Activated naive CD4-positive, alpha-beta T cell treated with Interleukin-2 at 50 U/mL for 16 hours (primary cell): Measurements from ENCODE around the gene ACTN1.

Source experiments
- DNase-seq: peaks from one replicate; pipeline ENCODE4 v3.0.0-alpha.2; 2020

ACTN1 gene

DNA sequence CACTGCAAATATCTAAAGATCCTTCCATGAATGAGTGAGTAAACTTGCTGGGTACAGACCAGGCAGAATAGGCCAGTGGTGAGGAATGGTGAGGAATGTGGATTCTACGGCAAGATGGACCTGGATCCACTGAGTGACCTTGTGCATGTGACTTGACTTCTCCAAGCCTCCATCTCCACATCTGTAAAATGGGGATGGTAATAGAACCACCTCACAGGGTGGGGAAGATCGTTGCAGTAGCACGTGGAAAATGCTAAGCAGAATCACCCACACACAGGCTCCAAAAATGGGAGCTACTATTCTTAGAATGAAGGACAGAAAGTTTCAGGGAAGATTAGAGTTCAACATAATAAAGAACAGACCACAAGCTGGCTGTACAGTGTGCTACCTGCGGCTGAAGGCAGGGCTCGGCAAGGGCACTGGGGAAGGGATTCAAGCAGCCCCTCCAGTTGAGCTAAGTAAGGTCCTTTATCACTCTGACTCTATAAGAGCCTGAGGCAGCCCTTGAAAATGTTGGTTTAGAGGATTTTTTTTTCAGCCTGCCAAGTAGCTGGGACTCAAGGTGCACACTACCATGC, 47.5 kb downstream of the ACTN1 start:
- DNase-seq: no peak

DNA sequence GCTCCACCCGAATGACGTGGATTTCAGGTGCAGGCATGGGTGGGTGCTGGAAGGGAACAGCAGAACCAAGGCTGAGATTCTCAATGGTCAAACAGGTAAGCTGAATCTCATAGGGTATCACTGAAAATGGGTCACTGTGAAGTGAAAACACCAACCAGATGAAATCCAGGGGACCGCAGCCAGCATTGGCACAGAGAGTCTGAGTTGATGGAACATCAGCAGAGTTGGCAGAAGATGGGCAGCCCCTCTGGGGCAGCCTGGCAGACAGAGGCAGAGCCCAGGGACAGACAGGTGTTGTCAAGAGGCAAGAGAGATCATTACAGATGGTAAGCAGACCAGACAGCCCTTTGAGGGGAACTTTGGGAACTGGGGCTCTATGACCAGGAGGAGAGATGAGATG, 48.0 kb downstream of the ACTN1 start:
- no peak for DNase-seq

DNA sequence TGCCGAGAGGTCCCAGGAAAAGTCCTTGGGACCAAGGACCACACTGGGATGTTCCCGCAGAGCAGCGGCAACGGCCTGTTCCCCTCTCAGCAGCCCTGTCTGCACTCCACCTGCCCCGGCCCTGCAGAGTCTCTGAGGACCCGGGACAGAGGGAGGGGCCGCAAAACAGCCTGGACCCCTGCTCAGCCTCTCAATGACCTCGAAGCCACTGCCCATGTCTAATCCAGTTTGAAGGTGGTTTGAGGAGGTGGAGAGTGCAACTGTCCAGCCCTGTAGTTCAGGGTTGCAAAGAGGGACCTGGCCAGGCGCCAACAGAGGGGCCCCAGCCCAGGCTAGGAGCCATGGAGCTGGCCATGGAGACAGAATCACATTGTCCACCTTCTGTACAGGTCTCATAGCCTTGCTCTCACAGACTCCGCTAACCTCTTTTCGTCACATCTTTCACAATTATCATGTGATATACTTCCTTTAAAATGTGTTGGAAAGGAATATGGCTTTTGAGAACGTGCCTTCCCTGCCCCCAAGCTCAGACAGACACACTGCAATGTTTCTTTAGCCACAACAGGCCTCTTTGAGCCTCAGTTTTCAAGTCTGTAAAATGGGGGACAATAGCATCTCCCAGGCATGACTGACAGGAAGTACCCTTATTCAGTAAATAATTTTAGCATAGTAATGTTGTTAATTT, 49.3 kb downstream of the ACTN1 start:
- no peak for DNase-seq

DNA sequence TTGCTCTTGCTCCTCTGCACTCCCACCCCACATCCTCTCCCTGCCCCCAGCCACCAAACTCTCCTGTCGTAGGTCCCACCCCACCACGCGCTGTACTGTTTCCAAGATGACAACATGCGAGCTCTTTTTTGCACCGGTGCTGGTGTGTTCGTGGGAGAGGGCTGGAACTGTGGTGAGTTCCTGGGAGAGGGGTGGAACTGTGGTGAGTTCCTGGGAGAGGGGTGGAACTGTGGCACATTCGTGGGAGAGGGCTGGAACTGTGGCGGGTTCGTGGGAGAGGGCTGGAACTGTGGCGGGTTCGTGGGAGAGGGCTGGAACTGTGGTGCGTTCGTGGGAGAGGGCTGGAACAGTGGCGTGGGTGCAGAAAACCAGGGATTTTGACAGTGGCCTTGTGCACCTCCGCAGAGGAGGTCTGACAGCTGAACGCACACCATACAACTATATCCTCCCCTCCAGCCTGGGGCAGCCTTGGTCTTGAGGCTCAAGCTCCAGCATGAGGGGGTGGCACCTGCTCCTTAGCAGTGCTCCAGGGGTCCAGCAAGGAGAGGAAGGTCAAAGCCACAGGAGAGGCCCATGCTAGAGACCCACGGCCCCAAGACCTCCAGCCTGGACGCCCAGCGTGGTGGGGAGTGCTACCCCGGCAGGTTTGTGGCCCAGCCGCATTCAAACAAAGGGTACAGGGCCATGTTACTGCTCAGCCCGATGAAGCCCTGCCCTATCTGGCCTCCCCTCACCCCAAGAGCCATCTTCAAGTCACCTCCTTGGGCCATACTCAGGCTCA, 50.1 kb downstream of the ACTN1 start:
- no peak for DNase-seq

DNA sequence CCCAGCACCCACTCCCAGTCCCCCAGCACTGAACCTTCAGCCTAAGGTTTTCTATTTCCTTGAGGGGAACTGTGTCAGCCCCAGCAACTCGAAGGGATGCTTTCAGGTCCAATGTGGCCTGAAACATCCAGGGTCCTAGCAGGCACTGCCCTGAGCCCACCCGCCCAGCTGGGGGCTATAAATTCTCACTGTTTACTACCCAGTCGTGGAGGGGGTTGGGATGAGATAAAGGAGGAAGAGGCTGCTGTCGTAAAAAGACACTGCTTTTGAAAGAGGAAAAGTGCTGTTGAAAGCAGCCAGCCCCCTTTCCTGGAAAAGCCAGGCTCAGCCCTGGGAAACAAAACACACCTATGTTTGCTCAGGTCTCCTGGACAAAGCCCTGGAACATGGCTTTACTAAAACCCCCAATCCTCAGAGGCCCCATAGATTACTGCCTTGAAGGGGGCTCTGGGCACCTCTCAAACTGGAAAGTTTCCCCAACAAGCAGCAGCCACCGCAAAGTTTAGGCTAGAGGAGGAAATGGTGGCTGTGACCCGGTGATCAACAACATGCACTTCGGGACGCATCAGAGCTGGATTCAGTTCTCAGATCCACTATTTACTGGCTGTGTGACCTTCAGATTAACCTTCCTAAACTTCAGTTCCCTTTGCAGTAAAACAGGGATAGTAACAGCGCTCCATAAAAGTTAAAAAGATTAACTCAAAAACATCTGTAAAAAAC, 51.0 kb downstream of the ACTN1 start:
- no peak for DNase-seq

DNA sequence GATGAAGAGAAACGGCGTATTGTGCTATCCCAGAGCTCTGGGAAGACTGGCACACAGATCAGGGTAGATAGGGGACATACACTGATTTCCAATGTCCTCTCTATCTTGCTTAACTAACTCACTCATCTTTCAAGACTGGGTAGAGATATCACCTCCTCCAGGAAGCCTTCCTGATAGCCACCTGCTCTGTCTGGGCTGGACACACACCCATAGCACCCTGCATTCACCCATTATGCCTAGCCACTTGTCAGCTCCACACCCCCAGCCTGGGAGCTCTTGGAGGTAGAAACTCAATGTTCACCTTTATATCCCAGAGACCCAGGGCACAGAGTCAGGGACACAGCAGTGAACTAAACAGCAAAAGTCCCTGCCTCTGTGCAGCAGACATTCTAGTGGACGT, 52.0 kb downstream of the ACTN1 start:
- no peak for DNase-seq

DNA sequence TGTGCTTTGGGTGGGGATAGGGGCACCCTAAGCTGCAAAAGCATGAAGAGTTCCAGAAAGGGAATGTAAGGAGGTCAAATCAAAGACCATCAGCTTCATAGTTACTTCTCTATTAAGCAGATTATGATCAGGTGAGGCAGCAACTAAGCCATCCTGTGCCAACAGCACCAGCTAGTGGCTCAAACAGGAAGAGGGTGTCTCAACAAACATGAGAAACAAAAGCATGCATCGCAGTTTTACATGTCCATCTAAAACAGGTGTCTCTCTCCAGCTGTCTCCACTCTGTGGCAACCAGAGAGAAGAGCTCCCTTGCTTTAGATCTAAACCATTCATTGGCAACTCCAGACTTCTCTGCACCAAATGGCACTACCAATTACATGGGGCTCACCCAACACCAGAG, 52.9 kb downstream of the ACTN1 start:
- no peak for DNase-seq

DNA sequence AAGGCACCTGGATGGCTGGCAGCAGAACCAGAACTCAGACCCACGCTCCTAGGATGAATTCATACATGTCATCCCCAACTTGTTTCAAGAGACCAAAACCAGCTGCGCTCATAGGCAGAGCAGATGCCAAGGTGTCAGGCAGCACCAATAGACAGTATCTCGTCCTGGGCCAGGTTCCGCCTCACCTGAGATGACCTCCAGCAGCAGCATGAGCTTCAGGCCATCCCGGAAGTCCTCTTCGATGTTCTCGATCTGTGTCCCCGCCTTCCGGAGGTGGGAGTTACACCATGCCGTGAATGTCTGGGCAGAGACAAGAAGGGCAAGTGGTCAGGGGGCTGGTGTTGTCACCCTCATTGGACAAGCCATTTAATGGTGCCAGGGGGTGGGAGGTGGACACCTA, 53.7 kb downstream of the ACTN1 start:
- no peak for DNase-seq

DNA sequence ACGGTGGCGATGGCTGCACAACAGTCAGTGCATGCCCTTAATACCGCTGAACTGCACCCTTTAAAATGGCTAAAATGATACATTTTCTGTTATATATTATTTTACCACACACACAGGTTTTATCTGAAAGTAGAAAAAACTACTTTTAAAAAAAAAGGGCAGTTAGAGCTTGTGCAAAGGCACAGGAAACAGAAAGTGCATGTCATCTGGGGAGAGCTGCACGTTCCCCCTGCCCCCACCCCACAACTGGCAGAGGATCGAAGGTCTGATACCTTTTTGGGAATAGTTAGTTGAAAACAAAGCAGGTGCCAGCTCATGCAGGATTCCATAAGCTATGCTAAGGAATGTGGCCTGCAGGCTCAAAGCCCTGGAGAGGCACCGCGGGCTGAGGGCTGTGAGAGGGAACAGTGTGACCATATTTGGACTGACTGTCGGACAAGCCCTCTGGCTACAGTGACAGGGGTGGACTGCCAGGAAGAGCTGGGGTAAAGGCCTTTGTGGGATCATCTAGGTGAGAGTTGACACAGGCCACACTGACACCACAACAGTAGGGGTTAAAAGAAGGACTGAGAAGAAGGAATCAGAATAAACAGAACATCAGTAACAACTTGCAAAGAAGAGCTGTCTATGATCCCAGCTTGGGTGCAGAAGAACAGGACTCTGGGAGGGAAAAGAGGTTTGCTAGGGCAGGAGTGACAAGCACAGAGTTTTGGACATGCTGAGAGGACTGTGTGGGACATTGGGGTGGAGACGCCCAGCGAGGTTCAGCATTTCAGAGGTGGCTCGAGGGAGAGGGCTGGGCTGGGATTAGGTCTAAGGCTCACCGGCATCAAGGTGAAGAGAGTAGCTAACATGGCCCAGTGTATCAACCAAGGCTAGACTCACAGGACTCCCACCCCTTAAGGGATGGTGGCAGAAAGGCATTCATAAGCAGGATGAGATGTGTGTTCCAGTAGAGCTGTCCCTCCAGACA, 54.6 kb downstream of the ACTN1 start:
- DNase-seq: no peak

DNA sequence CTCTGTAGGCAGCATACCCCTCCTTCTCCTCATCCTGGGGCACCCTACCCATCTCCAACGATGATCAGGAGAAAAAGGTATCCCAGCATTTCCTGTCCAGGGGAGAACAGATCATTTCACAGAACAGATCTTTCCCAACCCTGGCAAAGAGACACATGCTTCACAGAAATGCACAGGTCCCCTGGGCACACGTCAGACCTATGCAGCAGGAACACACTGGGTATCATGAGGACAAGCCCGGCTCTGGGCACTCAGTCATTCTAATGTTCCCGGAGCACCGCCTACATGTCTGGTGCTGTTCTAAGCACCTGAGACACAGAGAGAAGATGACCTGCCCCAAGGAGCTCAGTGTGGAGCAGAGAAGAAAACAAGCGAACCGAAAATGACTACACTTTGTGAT, 56.2 kb downstream of the ACTN1 start:
- DNase-seq: no peak

DNA sequence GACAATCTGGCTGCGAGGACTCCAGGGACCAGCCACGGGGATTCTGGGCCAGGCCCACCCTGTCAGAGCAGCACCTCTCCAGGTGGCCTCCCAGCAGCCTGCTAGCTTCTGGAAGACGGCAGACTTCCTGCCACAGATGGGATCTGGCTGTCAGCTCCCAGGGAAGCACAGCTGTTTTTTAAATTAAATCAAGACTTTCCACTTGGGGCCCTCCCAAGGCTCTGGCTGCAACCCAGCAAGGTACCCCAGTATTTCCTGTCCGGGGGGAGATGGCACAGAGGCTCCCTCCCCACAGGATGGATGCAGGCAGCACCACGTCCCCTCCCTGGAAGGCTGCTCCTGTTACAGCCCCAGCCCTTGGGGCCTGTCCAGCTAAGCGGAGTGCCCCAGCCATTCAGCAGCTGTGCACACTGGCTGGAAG, 56.9 kb downstream of the ACTN1 start:
- DNase-seq: no peak

DNA sequence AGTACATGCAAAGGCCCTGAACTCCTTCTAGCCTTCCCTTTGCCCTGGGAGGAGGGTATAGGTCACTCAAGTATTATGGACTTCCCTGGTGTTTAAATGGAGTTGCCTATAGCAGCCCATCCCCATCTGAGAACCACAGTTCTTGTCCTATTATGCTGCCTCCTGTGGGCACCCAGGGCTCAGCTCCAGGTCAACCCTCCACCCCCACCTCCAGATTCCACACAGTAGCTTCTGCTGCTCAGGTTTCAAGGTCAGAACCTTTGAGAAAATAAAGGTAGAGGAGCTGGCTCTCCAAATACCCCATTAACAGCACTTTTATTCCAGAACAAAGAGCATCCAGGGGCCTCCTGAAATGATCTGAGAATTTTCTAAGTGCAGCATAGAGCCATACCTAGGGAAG, 57.4 kb downstream of the ACTN1 start:
- DNase-seq: no peak

DNA sequence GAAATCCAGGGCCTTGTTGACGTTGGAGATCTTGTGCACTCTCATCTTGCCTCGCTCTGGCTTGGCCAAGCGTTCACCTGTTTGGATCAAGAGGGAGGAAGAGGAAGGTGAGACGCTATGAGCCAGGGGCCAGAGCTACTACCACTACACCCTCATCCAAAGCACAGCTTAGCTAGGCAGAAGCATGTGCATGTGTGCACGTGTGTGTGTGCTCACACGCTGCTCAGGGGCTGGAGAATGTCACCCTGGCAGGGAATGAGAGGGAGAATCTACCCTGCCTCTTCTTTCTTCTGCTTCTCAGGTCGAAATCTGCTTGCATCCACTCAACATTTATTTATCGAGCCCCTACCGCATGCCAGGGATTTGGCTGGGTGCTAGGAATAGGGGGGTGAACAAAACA, 58.1 kb downstream of the ACTN1 start:
- no peak for DNase-seq

DNA sequence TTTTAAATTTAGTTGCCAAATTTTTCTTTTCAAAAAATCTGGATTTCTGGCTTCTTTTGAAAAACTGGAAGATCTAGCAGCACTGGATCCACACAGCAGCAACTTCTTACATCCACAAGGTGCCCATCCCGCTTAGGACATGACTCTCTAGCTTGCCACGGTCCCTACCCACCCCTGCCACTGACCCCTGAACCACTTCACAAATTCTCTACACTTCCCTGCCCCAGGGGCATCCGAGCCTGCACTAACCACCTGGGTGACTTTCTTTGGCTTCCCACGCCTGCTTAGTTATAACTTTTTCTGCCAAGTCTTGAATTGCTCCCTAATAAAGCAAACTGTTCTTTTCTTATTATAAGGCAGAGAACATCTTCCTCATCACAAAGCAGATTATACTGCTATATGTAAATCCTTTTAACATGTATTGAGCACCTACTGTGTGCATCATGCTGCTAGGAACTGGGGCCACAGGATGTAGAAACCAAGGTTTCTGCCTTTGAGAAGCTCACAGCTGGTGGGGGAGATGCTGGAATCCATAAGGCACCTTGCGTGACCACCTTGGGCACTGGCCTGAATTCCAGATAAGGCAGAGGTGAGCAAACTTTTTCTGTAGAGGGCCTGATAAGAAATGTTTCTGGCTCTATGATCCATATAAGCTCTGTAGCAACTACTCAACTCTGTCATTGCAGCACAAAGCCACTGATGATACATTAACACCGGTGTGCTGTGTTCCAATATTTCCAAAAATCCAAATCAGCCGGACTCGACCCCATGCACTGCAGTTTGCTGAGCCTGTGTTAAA, 59.8 kb downstream of the ACTN1 start:
- no peak for DNase-seq

DNA sequence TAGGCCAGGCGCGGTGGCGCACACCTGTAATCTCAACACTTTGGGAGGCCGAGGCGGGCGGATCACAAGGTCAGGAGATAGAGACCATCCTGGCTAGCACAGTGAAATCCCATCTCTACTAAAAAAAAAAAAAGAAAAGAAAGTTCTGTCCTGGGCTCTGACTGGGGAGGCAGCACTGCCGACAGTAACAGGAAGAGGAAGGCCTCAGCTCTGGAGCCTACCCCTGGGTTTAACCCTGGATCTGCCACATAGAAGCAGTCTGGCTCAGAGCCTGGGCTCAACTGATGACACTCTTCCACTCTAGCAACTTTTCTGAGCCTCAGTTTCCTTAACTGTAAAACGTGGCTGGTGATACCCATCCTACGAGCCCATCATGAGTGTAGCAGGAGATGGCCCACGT, 60.5 kb downstream of the ACTN1 start:
- no peak for DNase-seq

DNA sequence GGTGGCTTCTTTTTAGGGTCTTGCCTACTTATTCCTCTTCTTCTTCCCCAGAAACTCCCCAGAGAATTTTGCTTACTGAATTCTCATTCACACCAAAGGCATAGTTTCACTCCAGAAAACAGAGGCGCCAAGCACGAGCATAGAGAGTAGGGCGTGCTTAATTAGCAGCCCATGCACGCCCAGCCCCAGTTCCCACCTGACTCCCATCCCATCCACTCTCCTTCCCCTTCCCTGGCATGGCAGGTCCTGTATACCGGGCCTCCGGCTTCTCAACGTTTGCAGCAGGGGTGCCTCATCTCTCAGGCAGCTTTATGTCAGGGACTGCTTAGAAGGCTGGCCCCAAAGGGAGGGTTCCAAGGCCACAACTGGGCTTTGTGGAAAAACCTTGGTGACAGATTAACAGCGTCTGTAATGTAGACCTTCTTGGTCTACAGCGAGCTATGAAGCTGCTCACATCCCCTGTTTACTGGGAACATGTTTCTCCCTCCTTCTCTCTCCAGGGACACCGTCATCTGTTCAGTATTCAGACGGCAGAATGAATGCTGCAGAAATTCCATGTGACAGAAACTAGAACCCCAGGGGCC, 62.7 kb downstream of the ACTN1 start:
- no peak for DNase-seq

DNA sequence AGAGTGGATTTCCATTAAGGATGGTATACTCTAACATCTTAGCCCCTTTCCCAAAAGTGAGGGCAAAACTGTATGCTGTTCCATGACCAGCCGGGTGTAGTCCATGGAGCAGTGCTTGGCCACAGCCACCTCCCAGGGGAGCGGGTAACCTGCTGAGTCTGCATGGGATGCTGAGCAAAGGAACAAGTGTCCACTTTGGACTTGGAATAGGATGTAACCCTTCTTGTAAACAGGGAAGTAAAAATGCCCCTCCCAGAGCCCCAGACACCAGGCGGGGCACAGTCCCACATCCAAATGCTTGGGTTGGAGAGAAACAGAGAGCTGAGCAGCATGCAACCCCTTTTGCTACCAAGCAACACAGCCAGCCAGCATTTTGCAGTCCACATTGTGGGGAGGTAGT, 65.6 kb downstream of the ACTN1 start:
- no peak for DNase-seq

DNA sequence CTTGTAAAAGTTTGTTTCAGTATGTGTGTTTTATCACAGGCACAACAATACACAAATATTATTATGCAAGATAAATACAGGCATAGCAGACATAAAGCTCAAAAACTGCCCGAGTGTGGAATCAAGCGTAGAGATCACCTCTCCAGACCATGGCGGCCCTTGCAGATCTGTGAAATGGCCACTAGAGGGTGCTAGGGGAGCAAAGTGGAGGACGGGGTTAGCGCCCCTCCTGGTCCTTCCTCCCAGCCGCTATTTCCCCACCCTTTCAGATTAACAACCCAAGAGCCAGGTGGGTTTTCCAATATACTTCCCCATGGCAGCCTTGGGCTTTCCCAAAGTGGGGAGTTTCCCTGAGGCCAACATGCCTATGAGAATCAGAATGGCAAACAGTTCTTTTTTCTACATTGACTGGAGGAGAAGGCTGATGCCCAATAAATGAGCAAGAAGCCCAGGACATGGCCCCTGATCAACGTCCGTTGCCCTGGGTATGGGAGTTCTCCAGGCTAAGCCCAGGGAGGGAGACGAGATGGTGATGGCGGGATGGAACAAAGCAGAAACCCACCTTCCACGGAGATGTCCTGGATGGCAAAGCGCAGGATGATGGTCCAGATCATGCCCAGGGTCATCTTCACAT, 67.4 kb downstream of the ACTN1 start:
- peak; percentile 76 for DNase-seq

DNA sequence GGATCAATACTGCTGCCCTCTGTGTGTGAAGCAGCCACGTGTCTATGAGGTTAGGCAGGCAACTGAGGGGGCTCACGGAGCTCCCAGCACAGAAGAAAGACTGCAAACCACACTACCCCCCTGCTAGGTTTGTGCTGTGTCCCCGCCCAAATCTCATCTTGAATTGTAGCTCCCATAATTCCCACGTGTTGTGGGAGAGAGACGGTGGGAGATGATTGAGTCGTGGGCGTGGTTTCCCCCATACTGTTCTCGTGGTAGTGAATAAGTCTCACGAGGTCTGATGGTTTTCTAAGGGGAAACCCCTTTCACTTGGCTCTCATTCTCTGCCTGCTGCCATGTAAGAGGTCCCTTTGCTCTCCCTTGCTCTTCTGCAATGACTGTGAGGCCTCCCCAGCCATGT, 68.6 kb downstream of the ACTN1 start:
- no peak for DNase-seq

DNA sequence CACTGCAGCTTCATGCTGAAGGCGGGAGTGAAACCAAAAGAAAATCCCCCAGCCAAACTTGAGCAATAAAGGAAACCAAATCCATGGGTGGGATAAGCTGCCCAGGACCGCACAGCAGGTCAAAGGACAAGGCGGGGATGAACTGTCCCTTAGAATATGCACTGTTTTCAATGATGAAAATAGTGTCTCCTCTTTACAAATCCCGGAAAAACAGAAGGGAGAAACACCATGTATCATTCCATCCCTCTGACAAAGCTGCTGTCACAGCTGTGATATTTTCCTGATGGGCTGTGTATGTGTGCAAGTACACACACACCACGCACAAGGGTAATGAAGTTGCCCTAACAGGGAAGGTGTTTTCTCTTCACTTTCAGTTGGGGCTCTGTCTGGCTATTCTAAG, 70.3 kb downstream of the ACTN1 start:
- DNase-seq: no peak

DNA sequence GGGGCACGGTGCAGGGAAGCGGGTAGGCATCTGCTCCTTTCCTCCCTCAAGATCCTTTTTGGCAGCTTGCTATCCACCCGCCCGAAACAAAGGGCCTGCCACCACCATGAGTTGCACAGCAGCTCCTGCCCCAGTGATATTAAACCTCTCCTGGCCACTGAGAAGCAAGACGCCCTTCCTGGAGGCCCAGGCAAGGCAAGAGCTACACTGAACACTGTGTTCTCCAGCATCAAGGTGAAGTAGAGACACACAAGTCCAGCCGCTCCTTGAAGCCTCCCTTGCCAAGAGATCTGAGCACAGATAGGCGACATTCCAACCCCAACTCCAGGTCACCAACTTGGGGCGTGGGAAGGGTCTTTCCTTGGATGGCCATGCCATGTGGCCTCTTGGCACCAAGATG, 70.9 kb downstream of the ACTN1 start:
- DNase-seq: no peak
